Ramos (cell line): ENCODE data around the gene KRTAP5-11.
"Not testable (repeated sequence)": the region's sequence is repeated elsewhere in the genome, so short reads cannot be mapped to it uniquely, and the experiment has no call there.

Experiments
- in situ Hi-C: fragments of 300-500 bp; cut with MboI; formaldehyde crosslinking; loops from one replicate; pipeline ENCODE4 v1.14.3; 2022; ENCODE audit warnings: low sequenced_read_pairs; ENCODE audit not compliant: unreplicated experiment

The KRTAP5-11 gene

DNA sequence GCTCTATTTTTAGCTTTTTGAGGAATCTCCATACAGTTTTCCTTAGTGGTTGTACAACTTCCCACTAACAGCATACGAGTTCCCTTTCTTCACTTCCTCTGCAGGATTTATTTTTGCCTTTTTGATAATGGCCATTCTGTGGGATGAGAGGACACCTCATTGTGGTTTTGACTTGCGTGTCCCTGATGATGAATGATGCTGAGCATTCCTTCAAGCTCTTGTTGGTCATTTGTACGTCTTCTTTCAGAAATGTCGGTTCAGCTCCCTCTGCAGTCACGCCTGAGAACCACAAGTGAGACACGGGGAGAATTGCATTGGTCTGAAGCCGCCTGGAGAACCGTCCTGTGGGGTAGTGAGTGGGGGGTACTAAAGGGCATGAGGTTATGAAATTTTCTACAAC is 19.3 kb downstream of the KRTAP5-11 start:
- in situ Hi-C loops = no loop called here

DNA sequence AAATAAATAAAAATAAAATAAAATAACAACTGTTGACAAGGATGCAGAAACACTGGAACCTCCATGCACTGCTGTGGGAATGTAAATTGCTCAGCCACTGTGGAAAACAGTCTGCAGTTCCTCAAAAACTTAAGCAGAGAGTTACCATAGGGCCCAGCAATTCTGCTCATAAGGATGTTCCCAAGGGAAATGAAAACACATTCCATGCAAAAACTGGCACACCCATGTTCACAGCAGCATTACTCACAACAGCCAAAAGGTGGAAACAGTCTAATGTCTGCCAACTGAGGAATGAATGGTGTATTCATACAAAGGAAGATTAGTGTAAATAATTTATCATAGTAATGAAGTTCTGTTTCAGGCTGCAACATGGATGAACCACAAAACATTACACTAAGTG is 20.6 kb downstream of the KRTAP5-11 start:
- in situ Hi-C loops = no loop called here

DNA sequence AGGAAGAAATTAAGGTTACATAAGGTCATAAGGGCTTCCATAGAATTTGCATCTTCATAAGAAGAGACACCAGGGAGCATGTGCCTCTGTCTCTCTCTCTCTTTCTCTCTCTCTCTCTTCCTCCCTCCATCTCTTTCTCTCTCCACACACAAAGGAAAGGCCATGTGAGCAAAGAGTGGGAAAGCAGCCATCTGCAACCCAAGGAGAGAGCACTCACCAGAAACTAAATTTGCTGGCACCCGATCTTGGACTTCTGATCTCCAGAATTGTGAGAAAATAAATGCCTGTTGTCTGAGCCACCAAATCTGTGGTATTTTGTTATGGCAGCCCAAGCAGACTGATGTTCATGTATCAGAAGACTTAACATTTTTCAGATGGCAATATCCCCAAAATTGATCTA is 23.7 kb downstream of the KRTAP5-11 start:
- in situ Hi-C loops = no loop called here

DNA sequence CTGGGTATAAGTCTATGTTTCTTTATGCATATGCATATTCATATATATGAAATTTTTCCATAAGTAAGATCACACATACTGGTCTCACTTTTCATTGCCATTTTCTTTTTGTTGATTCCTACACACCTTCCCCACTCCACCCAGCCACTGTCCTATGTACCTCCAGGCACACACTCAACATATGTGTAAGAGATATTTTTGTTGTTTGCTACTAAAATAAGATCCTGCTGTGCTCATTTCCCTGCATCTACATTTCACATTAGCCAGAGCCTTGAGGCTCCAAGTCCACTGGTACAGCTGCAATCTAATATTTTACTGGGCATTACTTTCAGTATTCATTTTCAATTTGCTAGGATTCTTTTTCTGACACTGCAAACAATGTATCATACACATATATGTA is 25.4 kb downstream of the KRTAP5-11 start:
- in situ Hi-C loops = no loop called here

GRCh38 chr11:71556018-71556417 is 26.7 kb downstream of the KRTAP5-11 start:
- in situ Hi-C loops = no loop called here

- in situ Hi-C loops = no loop called here
Measured at GRCh38 chr11:71555508-71555907, 27.2 kb downstream of the KRTAP5-11 start.

DNA sequence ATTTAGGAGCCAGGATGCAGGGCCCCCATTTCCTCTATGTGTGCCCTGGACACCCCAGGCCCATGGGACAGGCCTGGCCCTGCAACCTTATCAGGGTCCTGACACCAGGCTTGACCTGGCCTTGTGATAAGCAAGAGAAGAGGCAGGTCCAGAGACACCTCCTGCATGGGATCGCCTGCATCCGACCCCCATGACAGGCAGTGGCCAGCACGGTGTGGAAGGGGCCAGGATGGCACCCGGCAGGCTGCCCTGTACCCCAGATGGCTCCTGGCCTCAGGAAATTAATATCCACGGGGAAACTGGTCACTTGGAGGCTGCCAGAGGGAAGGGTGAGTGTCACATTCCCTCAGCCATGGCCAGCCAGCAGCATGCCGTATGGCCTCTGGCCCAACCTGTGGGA is 27.7 kb downstream of the KRTAP5-11 start:
- in situ Hi-C loops = no loop called here

- in situ Hi-C loops = no loop called here
Measured at GRCh38 chr11:71551711-71552110, 31.0 kb downstream of the KRTAP5-11 start.

DNA sequence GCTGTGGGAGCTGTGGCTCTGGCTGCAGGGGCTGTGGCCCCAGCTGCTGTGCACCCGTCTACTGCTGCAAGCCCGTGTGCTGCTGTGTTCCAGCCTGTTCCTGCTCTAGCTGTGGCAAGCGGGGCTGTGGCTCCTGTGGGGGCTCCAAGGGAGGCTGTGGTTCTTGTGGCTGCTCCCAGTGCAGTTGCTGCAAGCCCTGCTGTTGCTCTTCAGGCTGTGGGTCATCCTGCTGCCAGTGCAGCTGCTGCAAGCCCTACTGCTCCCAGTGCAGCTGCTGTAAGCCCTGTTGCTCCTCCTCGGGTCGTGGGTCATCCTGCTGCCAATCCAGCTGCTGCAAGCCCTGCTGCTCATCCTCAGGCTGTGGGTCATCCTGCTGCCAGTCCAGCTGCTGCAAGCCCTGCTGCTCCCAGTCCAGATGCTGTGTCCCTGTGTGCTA is 33.9 kb downstream of the KRTAP5-11 start:
- in situ Hi-C loops = no loop called here

GRCh38 chr11:71548120-71548519 is 34.6 kb downstream of the KRTAP5-11 start, which contains the start of gene KRTAP5-9:
TSS of gene KRTAP5-9 (plus strand) at chr11:71548420. CDS start at chr11:71548658, 238 bp downstream.
- in situ Hi-C loops = no loop called here

DNA sequence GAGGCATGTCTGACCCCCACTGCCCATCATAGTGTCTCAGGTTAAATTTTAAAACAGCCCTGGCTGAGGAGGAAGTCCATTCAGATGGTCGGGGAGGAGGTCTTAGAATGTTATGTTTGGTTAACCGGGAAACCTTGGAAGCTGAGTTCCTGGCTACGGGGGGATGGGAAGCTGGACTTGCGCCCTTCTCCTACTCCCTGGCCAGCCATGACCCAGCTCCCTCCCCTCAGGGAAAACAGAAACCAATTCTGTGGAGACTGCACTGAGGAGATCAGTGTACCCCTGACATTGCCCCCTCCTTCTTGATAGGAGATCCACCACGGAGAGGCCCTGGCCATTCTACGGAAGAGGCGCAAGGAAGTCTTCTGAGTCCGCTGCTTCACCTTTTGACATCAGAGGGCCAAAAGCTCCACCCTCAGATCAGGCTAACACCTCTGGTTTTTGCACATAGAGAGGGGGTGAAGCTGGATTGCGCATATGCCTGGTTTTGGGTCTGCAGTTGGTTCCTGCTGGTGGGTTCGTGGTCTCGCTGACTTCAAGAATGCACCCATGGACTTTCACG is 37.2 kb downstream of the KRTAP5-11 start:
- in situ Hi-C loops = no loop called here

DNA sequence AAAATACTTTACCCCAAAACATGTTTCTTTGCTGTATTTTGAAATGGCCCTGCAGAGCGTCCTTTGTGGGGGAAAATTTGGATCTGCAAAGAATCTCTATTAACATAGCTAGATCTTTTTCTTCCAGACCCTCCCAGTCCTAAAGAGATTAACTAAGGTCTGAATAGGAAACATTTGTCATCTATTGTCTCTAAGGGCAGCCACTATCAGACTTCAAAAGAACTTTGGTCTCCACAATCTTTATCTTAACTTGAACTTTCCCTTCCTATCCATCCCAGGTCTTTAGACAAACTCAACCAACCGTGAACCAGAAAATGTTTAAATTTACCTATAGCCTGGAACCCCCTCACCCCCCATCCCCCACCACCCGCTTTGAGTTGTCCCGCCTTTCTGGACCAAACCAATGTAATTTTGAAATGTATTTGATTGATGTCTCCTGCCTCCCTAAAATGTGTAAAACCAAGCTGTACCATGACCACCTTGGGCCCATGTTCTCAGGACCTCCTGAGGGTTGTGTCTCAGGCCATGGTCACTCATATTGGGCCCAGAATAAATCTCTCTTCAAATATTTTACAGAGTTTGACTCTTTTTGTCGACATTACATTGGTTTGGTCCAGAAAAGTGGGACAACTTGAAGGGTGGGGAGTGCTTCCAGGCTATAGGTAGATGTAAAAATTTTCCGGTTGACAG is 38.0 kb downstream of the KRTAP5-11 start:
- in situ Hi-C loops = no loop called here

GRCh38 chr11:71543866-71544265 is 38.8 kb downstream of the KRTAP5-11 start:
- in situ Hi-C loops = no loop called here

DNA sequence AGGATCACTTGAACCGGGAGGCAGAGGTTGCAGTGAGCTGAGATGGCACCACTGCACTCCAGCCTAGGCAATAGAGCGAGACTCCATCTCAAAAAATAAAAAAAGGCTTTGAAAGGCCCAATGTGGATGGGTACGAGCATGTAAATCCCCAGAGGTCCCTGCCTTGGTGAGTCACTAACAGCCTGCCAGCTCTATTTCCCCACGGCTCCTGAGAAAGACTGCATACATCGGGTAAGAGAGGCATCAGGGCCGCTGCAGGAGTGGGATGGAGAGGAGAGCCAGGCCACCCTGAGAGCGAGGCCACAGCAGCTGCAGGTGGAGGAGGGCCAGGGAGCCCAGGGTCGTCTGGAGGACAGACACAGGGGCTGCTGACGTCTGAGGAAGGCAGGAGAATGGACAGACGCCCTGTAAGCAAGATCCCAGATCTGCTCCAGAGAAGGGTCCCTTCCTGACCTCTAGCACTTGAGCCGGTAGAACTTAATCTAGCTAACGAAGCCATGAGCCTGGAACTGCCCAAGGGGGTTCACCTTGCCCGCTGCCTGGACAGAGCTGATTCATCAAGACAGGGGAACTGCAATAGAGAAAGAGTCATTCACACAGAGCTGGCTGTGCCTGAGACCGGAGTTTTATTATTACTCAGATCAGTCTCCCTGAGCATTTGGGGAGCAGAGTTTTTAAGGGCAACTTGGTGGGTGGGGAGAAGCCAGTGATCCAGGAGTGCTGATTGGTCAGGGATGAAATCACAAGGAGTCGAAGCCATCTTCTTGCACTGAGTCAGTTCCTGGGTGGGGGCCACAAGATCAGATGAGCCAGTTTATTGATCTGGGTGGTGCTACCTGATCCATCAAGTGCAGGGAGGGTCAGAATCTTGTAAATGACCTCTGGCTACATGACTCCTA is 39.5 kb downstream of the KRTAP5-11 start:
- in situ Hi-C loops = no loop called here

DNA sequence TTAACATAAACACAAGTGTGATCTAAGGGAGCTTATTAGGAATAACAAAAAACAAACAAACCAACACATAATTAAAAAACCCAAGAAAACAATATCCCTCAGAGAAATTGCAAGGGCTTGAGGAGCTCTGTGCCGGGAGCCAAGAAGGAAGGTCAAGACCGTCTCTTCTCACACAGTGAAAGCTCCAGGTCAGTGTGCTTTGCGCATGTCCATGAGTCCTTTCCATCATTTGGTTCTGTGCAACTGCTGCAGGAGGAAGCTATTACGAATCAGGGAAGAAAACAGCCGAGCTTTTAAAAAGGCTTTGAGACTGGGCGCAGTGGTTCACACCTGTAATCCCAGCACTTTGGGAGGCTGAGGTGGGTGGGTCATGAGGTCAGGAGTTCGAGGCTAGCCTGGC is 40.3 kb downstream of the KRTAP5-11 start:
- in situ Hi-C loops = no loop called here

DNA sequence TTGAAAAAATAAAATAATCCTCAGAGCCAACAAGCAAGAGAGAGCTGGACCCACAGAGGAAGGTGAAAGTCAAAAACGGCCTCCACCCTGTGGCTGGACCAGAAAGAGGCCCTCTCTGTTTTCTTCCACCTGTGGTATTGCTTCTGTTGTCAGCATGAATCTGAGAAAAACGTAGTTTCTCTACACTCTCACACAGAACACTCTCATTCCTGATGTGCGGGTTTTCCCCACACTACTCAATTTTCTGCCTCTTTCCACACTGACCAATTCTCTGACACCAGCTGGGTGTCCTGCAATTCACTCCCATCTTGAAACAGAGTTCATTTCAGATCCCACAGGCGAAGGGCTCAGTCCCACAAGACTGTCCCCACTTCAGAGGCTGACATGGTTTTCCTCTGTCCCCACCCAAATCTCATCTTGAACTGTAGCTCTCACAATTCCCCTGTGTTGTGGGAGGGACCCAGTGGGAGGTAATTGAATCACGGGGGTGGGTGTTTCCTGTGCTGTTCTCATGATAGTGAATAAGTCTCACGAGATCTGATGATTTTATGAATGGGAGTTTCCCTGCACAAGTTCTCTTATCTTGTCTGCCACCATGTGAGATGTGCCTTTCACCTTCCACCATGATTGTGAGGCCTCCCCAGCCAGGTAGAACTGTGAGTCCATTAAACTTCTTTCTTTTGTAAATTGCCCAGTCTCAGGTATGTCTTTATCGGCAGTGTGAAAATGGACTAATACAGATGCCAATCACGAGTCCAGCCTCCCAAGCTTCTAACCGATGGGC is 42.0 kb downstream of the KRTAP5-11 start:
- in situ Hi-C loops = not testable (repeated sequence)

- in situ Hi-C loops = not testable (repeated sequence)
Measured at GRCh38 chr11:71539971-71540370, 42.7 kb downstream of the KRTAP5-11 start.

GRCh38 chr11:71539017-71539416 is 43.7 kb downstream of the KRTAP5-11 start:
- in situ Hi-C loops = no loop called here

GRCh38 chr11:71538666-71538990 is 44.0 kb downstream of the KRTAP5-11 start:
- in situ Hi-C loops = no loop called here

DNA sequence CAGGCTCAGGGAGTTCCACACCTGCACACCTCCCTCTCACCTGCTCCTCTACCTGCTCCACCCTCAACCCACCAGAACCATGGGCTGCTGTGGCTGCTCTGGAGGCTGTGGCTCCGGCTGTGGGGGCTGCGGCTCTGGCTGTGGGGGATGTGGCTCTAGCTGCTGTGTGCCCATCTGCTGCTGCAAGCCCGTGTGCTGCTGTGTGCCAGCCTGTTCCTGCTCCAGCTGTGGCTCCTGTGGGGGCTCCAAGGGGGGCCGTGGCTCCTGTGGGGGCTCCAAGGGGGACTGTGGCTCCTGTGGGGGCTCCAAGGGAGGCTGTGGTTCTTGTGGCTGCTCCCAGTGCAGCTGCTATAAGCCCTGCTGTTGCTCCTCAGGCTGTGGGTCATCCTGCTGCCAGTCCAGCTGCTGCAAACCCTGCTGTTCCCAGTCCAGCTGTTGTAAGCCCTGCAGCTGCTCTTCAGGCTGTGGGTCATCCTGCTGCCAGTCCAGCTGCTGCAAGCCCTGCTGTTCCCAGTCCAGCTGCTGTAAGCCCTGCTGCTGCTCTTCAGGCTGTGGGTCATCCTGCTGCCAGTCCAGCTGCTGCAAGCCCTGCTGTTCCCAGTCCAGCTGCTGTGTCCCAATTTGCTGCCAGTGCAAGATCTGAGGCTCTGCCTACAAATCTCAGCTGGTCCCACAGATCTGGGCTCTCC is 44.6 kb downstream of the KRTAP5-11 start, which contains the start of gene KRTAP5-8:
TSS of gene KRTAP5-8 (plus strand) at position 49 of the 689 bp plus-strand sequence. CDS start at position 80, 31 bp downstream.
- in situ Hi-C loops = not testable (repeated sequence)
